Articular chondrocyte of knee joint (primary cell): ENCODE data around the gene PCARE. TPM values are rescaled to one million over a fixed set of nuclear protein-coding genes. Genes with fewer than 3 reads are reported as not detected.

ENCODE experiments used
- total RNA-seq: library from RNA; depleted of rRNA; stranded (reverse); fragments of >200 nt; gene quantifications from 2 replicates; pipeline ENCODE4 v1.2.3, GENCODE V29; 2012

PCARE gene
- total RNA-seq = not detected in 2 replicates

DNA sequence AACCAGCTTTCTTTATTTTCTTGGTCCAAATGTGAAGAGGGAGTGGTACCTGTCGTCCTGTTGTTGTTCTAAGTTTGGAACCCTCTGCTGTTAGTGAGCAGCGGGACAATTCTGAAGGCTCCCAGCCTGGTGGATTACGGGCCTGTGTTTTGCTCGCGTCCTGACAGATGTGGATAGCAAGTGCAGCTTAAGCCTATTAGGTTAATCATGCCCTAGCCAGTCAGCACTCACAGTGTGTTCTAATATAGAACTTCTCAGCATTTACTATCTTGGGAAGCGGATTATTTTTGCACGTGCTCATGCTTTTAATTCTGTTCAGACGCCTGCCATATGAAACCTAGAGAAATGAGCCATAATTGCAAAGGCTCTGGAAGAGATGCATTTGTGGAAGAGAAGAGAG lies at the start of gene PCARE:
Gene PCARE (minus strand): TSS at position 113 of the 400 bp plus-strand sequence. CDS start 262 bp downstream, outside the sequence.

DNA sequence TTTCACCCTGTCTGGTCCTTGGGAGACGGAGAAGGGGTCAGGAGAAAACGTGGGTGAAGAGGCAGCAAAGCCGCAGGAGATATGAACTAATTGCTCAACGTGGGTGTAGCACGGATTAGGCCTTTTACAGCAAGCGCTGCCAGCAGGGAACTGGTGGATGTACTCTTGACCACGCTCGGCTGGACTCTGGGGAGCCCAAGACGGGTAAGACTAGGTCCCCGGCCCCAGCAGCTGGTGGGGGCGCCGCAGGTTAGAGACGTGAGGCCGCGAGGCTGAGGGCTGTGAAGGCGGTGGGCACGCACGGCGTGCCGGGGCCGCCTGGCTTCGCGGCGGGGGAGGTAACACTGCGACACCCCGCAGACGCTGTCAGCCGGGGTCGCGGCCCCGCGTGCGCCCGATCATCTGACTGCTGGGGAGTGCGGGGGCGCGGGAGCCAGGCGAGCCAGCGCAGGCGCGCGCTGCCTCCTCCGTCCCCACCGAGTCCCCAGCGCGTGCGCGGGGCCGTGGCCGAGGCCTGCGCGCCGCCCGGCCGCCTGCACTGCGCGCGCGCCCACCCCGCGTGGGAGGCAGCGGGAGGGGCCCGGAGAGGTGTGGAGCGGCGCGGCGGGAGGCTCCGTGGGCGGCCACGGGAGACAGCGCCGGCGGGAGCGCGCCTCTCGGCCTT lies 40.8 kb upstream of the PCARE start, which contains the start of gene CLIP4:
Gene CLIP4 (plus strand): TSS at position 470 of the 664 bp plus-strand sequence. CDS start 5,974 bp downstream, outside the sequence.

Other genes starting within 250 kb of the PCARE start
- gene TRMT61B, start 204.2 kb downstream of the PCARE start, total RNA-seq = 16.1 and 16.9 TPM in 2 replicates
- 62.3 and 63.0 TPM in 2 replicates for gene WDR43, start 179.9 kb downstream of the PCARE start, total RNA-seq
- under 0.01 and 0.26 TPM in 2 replicates for gene TOGARAM2, start 93.2 kb downstream of the PCARE start, total RNA-seq
- 65.2 and 77.1 TPM in 2 replicates for gene CLIP4, start 40.9 kb upstream of the PCARE start, total RNA-seq